ENCODE results near the gene ZBTB42. TPM values are rescaled to one million over a fixed set of nuclear protein-coding genes. Genes with fewer than 3 reads are reported as not detected.

The ZBTB42 gene
- total and polyA plus RNA-seq, 2 of the 13 experiments (the other 11 are each of a cell fraction or from before 2014, with no cell fraction given): 2.8 to 4.2 TPM

DNA sequence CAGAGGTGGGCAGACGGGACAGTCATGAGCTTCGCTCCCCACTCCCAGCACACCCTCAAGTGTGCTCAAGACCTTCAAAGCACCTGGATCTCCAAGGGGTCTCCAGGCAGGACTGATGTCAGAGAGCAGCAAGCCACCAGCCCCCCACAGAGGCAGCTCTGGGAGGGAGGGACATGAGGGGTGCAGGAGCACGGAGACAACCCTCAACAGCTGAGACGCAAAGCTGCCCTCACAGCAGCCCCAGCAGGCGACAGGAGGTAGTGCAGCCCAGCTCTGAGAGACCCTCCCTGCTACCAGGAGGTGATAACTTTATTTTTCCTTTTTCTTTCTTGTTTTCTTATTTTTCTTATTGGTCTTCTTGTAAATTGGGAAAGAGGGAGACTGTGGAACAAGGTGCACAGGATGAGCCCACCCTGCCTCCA, 30.0 kb upstream of the ZBTB42 start:
- no peaks in the 10 kb centered on the region for H4K20me1 ChIP-seq (ENCODE audit: insufficient read depth, low read length)
- BruUV-seq (replicated peaks): no TSS peak
- H3K9me3 ChIP-seq (ENCODE audit: low read length): peaks cover 8% of the 10 kb centered on the region
- 100% methylated on average over 3 of the region's 5 CpGs for WGBS (ENCODE audit: low lambda C conversion rate)
- no peak overlapping the region for H3K9ac ChIP-seq (ENCODE audit: insufficient read depth, low read depth, low read length)
- H3K79me2 ChIP-seq (ENCODE audit: insufficient read depth, low read length): peaks cover 21% of the 10 kb centered on the region
- H3K27me3 ChIP-seq (ENCODE audit: control insufficient read depth in 1 of 2, insufficient read depth in 2 of 2, low read length in 2 of 2): no peaks in the 10 kb centered on the region; a peak in 1 of 5 replicates
- no peak for ATAC-seq
- H3K36me3 ChIP-seq (replicated peaks in 1 of 2; ENCODE audit: control insufficient read depth in 1 of 2, insufficient read depth in 2 of 2, low read length in 2 of 2): peaks cover 19 to 35% of the 10 kb centered on the region in 2 experiments; a peak in 4 of 5 replicates
- H3K4me2 ChIP-seq (ENCODE audit: low read depth, low read length): no peak overlapping the region
- no peak for FAIRE-seq
- no peak overlapping the region for H3K27ac ChIP-seq (ENCODE audit: extremely low read length, insufficient read depth, low read length)
- no peak for DNase-seq (ENCODE audit: low spot score)
- no peak for TF ChIP-seq ERF (CRISPR knock-in tag; IDR thresholded peaks at IDR 0.05)
- TF ChIP-seq RFX5 (IDR thresholded peaks at IDR 0.05; ENCODE audit: low read depth, low read length): no peak
- no peak for TF ChIP-seq MED13 (CRISPR knock-in tag; IDR thresholded peaks at IDR 0.05)
- TF ChIP-seq DNMT1 (CRISPR knock-in tag; IDR thresholded peaks at IDR 0.05): no peak
- 0 out of 2 replicates have a peak, but pooled peaks have one; percentile 38 for TF ChIP-seq PAF1 (CRISPR knock-in tag; IDR thresholded peaks at IDR 0.05)
- no peak for TF ChIP-seq ZNF383 (CRISPR knock-in tag; IDR thresholded peaks at IDR 0.05; ENCODE audit: borderline replicate concordance)
- peak; percentile 23; the same call in 1 of the 2 replicates for TF ChIP-seq ZNF615 (CRISPR knock-in tag; IDR thresholded peaks at IDR 0.05; ENCODE audit: borderline replicate concordance)
- no peak for TF ChIP-seq NFIB (CRISPR knock-in tag; IDR thresholded peaks at IDR 0.05; ENCODE audit: borderline replicate concordance)
- TF ChIP-seq ARNT (IDR thresholded peaks at IDR 0.05): no peak
- 0 out of 2 replicates have a peak, but pooled peaks have one; percentile 39 for TF ChIP-seq ZMYM2 (CRISPR knock-in tag; IDR thresholded peaks at IDR 0.05)
- TF ChIP-seq, protein P1, sequence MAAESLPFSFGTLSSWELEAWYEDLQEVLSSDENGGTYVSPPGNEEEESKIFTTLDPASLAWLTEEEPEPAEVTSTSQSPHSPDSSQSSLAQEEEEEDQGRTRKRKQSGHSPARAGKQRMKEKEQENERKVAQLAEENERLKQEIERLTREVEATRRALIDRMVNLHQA (CRISPR knock-in tag; IDR thresholded peaks at IDR 0.05): no peak
- TF ChIP-seq, protein P2, sequence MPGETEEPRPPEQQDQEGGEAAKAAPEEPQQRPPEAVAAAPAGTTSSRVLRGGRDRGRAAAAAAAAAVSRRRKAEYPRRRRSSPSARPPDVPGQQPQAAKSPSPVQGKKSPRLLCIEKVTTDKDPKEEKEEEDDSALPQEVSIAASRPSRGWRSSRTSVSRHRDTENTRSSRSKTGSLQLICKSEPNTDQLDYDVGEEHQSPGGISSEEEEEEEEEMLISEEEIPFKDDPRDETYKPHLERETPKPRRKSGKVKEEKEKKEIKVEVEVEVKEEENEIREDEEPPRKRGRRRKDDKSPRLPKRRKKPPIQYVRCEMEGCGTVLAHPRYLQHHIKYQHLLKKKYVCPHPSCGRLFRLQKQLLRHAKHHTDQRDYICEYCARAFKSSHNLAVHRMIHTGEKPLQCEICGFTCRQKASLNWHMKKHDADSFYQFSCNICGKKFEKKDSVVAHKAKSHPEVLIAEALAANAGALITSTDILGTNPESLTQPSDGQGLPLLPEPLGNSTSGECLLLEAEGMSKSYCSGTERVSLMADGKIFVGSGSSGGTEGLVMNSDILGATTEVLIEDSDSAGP (CRISPR knock-in tag; IDR thresholded peaks at IDR 0.05; ENCODE audit: borderline replicate concordance): no peak
- TF ChIP-seq ZKSCAN5 (CRISPR knock-in tag; IDR thresholded peaks at IDR 0.05): peak; percentile 41; the same call in 1 of the 2 replicates
- TF ChIP-seq ZNF549 (CRISPR knock-in tag; IDR thresholded peaks at IDR 0.05): no peak
- TF ChIP-seq ZNF263 (CRISPR knock-in tag; IDR thresholded peaks at IDR 0.05): peak; percentile 53; the same call in 1 of the 2 replicates
- TF ChIP-seq, protein P3, sequence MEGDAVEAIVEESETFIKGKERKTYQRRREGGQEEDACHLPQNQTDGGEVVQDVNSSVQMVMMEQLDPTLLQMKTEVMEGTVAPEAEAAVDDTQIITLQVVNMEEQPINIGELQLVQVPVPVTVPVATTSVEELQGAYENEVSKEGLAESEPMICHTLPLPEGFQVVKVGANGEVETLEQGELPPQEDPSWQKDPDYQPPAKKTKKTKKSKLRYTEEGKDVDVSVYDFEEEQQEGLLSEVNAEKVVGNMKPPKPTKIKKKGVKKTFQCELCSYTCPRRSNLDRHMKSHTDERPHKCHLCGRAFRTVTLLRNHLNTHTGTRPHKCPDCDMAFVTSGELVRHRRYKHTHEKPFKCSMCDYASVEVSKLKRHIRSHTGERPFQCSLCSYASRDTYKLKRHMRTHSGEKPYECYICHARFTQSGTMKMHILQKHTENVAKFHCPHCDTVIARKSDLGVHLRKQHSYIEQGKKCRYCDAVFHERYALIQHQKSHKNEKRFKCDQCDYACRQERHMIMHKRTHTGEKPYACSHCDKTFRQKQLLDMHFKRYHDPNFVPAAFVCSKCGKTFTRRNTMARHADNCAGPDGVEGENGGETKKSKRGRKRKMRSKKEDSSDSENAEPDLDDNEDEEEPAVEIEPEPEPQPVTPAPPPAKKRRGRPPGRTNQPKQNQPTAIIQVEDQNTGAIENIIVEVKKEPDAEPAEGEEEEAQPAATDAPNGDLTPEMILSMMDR (CRISPR knock-in tag; IDR thresholded peaks at IDR 0.05): peak; percentile 53
- TF ChIP-seq ZNF674 (CRISPR knock-in tag; IDR thresholded peaks at IDR 0.05; ENCODE audit: low read depth): no peak
- peak; percentile 72; the same call in 1 of the 2 replicates for TF ChIP-seq AKAP8 (CRISPR knock-in tag; IDR thresholded peaks at IDR 0.05)
- TF ChIP-seq U2AF1 (optimal IDR thresholded peaks at IDR 0.05; ENCODE audit: low read depth, low read length): no peak
- TF ChIP-seq SP1 (IDR thresholded peaks at IDR 0.05): no peak
- 0 out of 2 replicates have a peak, but pooled peaks have one; percentile 26 for TF ChIP-seq SP1 (CRISPR knock-in tag; IDR thresholded peaks at IDR 0.05)
- in situ Hi-C loops (cut with HindIII; ENCODE audit: extremely low pct_ligation_motif_present, low pct_unique_long_range_greater_than_20kb): no loop called here
- H3K4me3 ChIP-seq (replicated peaks in 1 of 3; ENCODE audit: insufficient read depth in 1 of 3, low read depth in 2 of 3, low read length in 3 of 3): no peak overlapping the region
- POLR2A ChIA-PET: interaction anchor here (0.6 to 3.3 kb wide), 3 partner anchors 17 to 94 kb away, joined by 3 to 32 read pairs (median 3); partner anchors contain the start of genes CEP170B and SIVA1
- H2AFZ ChIP-seq (ENCODE audit: low read length): no peak overlapping the region
- peaks cover 25% of the 10 kb centered on the region for H3K4me1 ChIP-seq (ENCODE audit: insufficient read depth, low read length)
- CTCF ChIA-PET (ENCODE audit: low intra/inter-chr PET ratio, low total read pairs): no interaction called here
- intact Hi-C loops (cut with micrococcal nuclease; ENCODE audit: unreplicated experiment): no loop called here

Data from HepG2 (cell line).